TTC549 (cell line): Measurements from ENCODE around the gene CD44.

ENCODE experiments used
- FAIRE-seq: peaks from 2 replicates; lab custom pipeline; 2012; peaks lifted over from hg19 to GRCh38; lab: Jason Lieb, UNC

The CD44 gene

GRCh38 chr11:35239471-35240075, 100.6 kb downstream of the CD44 start:
- FAIRE-seq = no peak

DNA sequence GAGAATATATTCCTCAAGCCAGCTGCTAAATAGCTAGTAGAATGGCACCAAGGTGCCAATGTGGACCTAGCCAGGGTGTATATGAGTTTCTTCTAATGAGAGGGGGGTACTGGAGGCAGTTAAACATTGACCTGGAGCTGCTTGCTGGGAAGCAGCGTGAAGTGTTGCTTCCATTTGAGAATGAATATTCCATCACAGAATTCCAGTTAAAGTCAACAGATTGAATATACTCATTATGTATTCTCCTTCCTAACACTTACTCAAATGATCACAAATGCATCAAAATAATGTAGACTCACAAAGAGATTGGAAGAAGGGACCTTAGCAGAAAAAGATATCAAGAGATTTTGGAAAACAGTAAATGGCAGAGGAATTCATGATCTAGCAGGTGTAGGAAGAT, 102.1 kb downstream of the CD44 start:
- no peak for FAIRE-seq

GRCh38 chr11:35241531-35241930, 102.6 kb downstream of the CD44 start:
- no peak for FAIRE-seq

- no peak for FAIRE-seq
Observed at GRCh38 chr11:35242412-35243242, 103.7 kb downstream of the CD44 start.

GRCh38 chr11:35243774-35244173, 104.8 kb downstream of the CD44 start:
- no peak for FAIRE-seq

- no peak for FAIRE-seq
Observed at GRCh38 chr11:35245056-35245455, 106.1 kb downstream of the CD44 start.

- FAIRE-seq = no peak
Observed at GRCh38 chr11:35245786-35246185, 106.8 kb downstream of the CD44 start.

DNA sequence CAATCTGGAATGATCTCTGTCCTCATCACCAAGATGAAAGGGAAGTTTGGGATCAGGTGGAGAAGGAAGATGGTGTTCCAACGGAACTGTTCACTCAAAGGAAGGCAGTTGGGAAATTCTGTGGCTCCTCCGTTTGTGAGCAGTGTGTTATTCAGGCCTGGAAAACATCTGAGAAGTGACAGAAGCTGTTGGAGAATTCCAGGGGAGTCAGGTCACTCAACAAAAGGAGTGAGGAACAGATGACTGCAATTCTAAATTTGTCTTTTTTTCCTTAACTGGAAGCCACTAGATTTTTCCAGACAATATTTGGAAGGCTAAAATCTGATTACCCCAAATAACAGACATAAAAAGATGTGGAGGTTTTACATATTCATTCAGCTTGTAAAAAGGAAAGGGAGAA, 107.8 kb downstream of the CD44 start:
- no peak for FAIRE-seq

GRCh38 chr11:35247428-35247827, 108.5 kb downstream of the CD44 start:
- no peak for FAIRE-seq

DNA sequence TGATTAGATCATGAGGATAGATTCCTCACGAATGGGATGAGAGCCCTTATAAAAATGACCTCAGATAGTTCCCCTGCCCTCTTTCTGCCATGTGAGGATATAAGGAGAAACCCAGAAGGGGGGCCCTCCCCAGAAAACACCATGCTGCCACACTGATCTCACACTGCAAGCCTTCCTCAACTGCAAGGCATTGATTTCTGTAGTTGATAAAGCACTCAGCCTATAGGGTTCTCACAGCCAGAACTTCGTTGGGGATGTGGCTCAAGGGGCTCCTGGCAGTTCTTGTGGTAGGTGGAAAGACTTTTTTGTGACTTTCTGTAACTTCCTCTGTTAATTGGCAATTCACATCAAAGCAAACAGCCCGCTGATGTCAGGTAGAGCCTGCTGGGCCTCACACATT, 108.9 kb downstream of the CD44 start:
- FAIRE-seq = no peak

DNA sequence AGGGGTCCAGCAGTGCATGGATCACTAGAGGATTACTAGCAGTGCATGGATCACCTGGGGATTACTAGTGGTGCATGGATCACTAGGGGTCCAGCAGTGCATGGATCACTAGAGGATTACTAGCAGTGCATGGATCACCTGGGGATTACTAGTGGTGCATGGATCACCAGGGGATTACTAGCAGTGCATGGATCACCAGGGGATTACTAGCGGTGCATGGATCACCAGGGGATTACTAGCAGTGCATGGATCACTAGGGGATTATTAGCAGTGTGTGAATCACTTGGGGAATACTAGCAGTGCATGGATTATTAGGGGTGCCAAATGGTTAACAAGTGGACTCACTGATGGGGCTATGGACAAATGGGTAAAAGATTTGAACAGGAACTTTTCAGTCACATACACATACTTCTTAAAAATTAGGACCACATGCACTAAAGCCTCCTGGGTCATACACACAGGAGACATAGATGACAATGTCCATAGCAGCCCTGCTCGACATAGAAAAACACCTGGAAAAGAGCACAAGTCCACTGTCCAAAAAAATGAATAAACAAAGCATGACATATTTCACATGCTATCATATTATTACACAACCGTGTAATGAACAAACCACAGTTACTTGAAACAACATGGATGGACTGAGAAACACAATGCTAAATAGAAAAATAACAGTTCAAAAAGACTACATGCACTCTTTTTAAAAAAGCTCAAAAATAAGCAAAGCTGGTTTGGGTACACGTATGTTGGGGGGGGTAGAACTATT, 109.8 kb downstream of the CD44 start:
- no peak for FAIRE-seq

DNA sequence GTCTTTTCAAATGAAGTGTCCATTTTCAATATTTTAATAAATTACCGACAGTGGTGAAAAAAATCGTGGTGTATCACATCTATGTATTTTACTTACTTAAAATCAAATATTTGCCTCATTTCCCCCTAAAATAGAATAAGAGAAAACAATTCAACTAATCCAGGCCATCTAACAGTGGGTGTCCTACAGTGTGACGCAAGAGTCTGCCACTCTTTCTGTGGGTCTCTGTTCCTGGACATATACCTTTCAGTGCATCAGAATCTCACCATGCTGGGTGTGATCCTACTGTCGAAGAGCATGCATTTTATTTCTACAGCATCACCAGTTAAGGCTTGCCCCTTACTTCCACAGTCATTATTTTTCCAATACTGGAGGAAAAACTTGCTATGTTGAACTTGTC, 111.2 kb downstream of the CD44 start:
- no peak for FAIRE-seq

GRCh38 chr11:35250621-35251020, 111.7 kb downstream of the CD44 start:
- FAIRE-seq = no peak

GRCh38 chr11:35253237-35253636, 114.3 kb downstream of the CD44 start:
- FAIRE-seq = no peak

DNA sequence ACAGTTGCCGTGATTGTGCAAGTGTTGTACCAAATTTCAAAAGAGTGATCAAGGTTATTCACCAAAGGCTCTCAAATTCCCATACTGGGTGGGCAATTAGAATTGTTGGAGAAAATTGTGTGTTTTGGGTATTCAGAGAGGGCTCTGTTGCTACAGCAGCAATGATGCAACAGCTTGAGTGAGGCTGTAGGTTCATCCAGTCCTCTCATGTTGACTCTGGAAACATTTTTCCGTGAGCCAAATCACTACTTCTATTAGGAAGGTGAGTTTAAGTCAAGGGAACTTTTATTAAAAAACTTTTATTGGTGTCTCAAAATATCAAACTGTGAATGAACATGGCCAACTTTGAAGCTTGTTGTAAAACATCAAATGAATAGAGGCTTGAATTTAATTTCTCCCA, 116.5 kb downstream of the CD44 start:
- FAIRE-seq = no peak

DNA sequence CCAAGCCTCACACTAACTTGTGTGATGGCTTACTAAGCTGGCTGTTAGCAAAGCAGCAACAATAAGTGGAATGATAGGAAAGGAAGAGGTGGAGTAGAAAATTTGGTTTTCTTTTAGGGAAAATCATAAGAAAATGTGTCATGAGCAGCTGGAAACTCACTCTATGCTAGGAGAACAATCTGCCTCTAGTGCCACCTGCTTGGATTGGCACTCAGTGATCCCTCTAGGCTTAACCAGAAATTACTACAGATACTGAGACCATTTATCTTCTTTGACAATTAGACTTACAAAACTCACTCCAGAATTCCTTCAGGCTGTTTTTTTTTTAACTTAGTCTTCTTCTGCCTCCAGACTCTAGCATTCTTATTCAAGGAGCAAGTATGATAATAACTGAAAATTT, 117.3 kb downstream of the CD44 start:
- FAIRE-seq = no peak

DNA sequence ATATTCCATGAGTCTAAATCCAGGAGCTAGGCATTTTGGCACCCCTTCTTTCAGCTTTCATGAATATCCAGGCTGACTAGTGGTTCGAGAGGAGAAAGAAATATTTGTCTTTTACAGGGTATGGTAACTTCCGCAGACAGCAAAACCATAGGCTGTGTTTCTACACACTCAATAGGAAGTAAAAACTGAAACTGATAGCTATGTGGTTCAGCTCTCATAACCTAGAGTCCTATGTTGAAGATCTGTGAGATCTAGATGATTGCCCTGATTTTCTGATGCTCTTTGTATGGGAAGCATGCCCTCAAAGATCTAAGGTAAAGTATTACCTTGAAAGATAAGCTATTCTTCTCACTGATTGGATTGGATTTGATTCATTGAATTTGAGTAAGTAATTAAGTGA, 118.3 kb downstream of the CD44 start:
- FAIRE-seq = no peak

GRCh38 chr11:35259529-35259928, 120.6 kb downstream of the CD44 start:
- FAIRE-seq = no peak

DNA sequence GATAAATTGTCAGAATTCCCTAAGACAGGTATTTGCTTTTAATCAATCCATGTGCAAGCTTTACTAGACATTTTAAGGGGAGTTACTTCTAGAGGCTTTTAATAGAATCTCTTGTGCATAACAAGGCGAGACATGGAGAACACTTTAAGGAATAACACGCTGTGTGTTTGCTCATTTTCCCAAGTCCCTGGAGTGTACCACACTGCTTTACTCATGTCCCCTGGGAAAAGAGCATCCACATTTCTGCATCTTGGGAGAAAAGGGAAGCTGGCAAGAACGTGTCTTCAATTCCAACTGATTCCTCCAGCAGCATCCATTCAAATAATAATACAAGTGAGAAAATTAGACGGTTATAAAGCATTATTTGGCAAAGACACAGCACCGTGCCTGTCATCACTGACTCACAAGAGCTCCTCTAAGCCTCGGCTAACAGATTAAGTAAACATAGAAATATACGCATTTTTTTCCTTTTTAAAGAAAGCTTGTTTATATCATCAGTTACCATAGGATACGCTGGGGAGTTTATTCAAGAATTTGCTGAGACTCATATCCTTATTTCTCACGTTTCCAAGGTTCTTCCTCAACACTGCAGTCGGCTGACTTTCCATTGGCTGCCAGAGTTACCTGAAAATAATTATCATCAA, 121.5 kb downstream of the CD44 start:
- FAIRE-seq = no peak

DNA sequence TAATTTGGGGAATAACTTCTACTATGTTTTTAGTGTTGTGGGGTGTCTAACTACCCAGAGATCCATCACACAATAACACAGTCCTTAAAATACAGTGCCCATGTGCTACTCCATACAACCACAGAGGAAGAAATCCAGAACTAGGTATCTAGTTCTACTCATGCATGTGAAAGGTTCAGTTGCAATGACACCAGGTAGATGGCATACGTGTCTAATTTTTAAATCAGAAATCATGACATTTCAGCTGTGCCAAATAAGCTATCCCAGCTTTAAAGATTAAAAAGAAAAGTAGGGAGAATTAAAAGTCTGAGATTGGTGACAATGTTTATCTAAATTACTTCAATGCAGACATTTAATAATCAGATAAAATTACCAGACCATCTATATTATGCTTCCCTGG, 122.2 kb downstream of the CD44 start:
- no peak for FAIRE-seq

GRCh38 chr11:35262056-35262455, 123.1 kb downstream of the CD44 start:
- no peak for FAIRE-seq

GRCh38 chr11:35262735-35263134, 123.8 kb downstream of the CD44 start:
- no peak for FAIRE-seq
